Measurements from ENCODE around the gene SLC5A10. TPM values are rescaled to one million over a fixed set of nuclear protein-coding genes. Genes with fewer than 3 reads are reported as not detected.
"Not testable (repeated sequence)": the region's sequence is repeated elsewhere in the genome, so short reads cannot be mapped to it uniquely, and the experiment has no call there.

The SLC5A10 gene
- not detected for total RNA-seq
- long read RNA-seq, donor 1 = 0 reads
- long read RNA-seq, donor 2, partial matches to known transcripts = 0 of 1 reads
- long read RNA-seq, donor 2, other reads (novel, unspliced or antisense) = 1 of 1 reads

- intact Hi-C loops (cut with DNase I) = no loop called here
- peak; percentile 72 for DNase-seq (ENCODE audit: low spot score)
These were observed at the start of gene SLC5A10 for GRCh38 chr17:18951941-18952842. SLC5A10 (plus strand) TSS chr17:18952165; CDS start chr17:18952206, 41 bp downstream.

- intact Hi-C loops (cut with DNase I) = no loop called here
- DNase-seq (ENCODE audit: low spot score) = no peak
These were observed 47.5 kb upstream of the SLC5A10 start for GRCh38 chr17:18904482-18904881.

DNA sequence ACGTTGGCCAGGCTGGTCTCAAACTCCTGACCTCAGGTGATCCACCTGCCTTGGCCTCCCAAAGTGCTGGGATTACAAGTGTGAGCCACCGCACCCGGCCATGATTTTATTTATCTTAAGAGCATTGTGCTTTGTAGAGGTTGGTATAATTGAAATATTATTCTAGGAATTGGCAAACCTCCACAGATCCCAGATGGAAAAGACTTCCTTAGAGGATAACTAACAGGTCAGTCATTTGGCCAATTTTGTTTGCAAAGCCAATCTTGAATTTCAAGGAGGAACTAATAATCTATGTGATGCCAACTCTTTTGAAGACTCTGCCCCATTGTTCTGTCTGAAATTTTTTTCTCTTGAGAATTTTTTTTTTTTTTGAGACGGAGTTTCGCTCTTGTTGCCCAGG is 46.7 kb upstream of the SLC5A10 start:
- intact Hi-C loops (cut with DNase I) = no loop called here
- no peak for DNase-seq (ENCODE audit: low spot score)

GRCh38 chr17:18910326-18910725 is 41.6 kb upstream of the SLC5A10 start:
- DNase-seq (ENCODE audit: low spot score) = no peak
- intact Hi-C loops (cut with DNase I) = loop anchor here in 1 of 2 donors (10.0 kb wide), 1 partner anchor 526 kb away; no protein-coding TSS in a partner anchor

GRCh38 chr17:18910881-18911280 is 41.1 kb upstream of the SLC5A10 start:
- DNase-seq (ENCODE audit: low spot score) = no peak
- intact Hi-C loops (cut with DNase I) = loop anchor here in 1 of 2 donors (10.0 kb wide), 1 partner anchor 526 kb away; no protein-coding TSS in a partner anchor

- intact Hi-C loops (cut with DNase I) = loop anchor here in 1 of 2 donors (10.0 kb wide), 1 partner anchor 532 kb away; no protein-coding TSS in a partner anchor
- no peak for DNase-seq (ENCODE audit: low spot score)
These were observed 35.0 kb upstream of the SLC5A10 start for GRCh38 chr17:18916816-18917500.

GRCh38 chr17:18917506-18918032 is 34.4 kb upstream of the SLC5A10 start:
- no peak for DNase-seq (ENCODE audit: low spot score)
- intact Hi-C loops (cut with DNase I) = loop anchor here in 1 of 2 donors (10.0 kb wide), 1 partner anchor 533 kb away; no protein-coding TSS in a partner anchor

DNA sequence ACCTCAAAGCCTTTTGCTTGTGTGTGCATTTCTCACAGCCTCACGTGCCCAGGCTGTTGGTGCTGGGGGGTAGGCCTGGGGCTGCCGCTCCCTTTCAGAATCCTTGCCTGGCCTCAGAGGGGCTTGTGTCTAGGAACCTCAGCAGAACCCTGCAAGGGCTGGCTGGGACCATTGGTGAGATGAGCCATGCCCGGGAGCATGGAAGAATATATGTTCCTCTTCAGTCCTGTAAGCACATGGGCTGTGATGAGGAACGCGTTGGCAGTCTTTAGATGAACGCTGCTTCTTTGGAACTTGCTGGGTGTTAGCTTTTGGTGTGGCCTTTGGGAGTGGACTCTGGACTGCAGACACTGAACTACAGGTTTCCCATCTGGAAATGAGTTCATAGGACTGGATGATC is 32.0 kb upstream of the SLC5A10 start:
- no peak for DNase-seq (ENCODE audit: low spot score)
- intact Hi-C loops (cut with DNase I) = loop anchor here in 1 of 2 donors (10.0 kb wide), 1 partner anchor 535 kb away; no protein-coding TSS in a partner anchor

- intact Hi-C loops (cut with DNase I) = no loop called here
- no peak for DNase-seq (ENCODE audit: low spot score)
These were observed 31.0 kb upstream of the SLC5A10 start for GRCh38 chr17:18920911-18921441.

DNA sequence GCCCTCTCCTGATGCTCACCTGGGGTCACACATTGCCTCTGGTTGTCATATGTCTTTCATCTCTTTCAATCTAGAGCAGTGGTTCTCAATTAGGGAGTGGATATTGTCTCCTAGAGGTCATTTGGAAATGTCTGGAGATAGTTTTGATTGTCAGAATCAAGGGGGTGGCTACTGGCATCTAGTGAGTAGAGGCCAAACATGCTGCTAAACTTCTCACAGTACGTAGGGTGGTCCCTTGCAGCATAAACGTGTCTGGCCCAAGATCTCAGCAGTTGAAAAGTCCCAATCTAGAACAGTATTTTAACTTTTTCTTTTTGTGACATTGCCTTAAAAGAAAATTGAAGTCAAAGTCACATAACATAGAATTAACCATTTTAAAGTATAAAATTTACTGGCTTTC is 30.5 kb upstream of the SLC5A10 start:
- DNase-seq (ENCODE audit: low spot score) = no peak
- intact Hi-C loops (cut with DNase I) = no loop called here

DNA sequence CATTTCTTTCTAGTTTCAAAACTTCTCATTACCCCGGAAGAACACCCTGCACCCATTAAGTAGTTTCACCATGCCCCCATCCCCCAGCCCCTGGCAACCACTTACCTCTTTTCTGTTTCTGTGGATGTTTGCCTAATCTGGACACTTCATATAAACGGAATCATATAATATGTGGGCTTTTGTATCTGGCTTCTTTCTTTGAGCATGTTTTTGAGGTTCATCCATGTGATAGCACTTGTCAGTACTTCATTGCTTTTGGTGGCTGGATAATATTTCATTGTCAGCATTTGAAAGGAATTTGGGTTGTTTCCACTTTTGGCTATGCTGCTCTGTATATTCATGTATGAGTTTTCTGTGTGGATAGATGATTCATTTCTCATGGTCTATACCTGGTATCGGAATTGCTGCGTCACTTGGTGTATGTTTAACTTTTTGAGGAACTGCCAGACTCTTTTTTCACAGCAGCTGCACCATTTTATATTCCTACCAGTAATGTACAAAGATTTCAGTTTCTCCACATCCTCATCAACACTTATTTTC is 30.0 kb upstream of the SLC5A10 start:
- intact Hi-C loops (cut with DNase I) = no loop called here
- DNase-seq (ENCODE audit: low spot score) = no peak

GRCh38 chr17:18922596-18922995 is 29.4 kb upstream of the SLC5A10 start:
- intact Hi-C loops (cut with DNase I); DNase-seq (ENCODE audit: low spot score): not testable (repeated sequence)

DNA sequence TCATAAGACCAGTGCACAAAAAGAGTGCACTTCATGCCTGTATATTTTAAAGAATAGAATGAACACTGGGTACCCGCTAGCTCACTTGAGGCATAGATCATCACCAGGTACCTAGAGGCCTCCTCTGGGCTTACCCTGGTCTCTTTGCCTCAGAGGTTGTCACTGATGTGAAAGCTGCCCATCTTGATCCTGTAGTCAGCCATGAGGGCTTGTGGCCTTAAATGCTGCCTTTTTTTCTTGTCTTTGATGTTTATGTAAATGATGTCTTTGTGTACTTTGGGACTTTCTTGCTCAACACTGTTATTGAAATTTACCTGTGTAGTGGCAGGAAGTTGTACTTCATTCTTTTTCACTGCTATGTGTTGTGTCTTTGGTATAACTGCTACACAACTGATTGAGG is 26.8 kb upstream of the SLC5A10 start:
- no peak for DNase-seq (ENCODE audit: low spot score)
- intact Hi-C loops (cut with DNase I) = no loop called here

GRCh38 chr17:18928628-18929125 is 23.3 kb upstream of the SLC5A10 start:
- intact Hi-C loops (cut with DNase I) = no loop called here
- no peak for DNase-seq (ENCODE audit: low spot score)

- intact Hi-C loops (cut with DNase I) = no loop called here
- DNase-seq (ENCODE audit: low spot score) = no peak
These were observed 19.5 kb upstream of the SLC5A10 start for GRCh38 chr17:18932360-18933055.

GRCh38 chr17:18933102-18934058 is 18.6 kb upstream of the SLC5A10 start:
- intact Hi-C loops (cut with DNase I) = no loop called here
- no peak for DNase-seq (ENCODE audit: low spot score)

- intact Hi-C loops (cut with DNase I) = no loop called here
- DNase-seq (ENCODE audit: low spot score) = peak; percentile 38
These were observed 13.8 kb upstream of the SLC5A10 start for GRCh38 chr17:18937981-18938691.
